Activated naive CD8-positive, alpha-beta T cell treated with anti-CD3 and anti-CD28 coated beads, Interleukin-2, amount 50 U/mL, for 16 hours (primary cell): ENCODE results near the gene TSPAN18.

ENCODE experiments used
- DNase-seq: peaks from one replicate; pipeline ENCODE4 v3.0.0-alpha.2; 2020; ENCODE audit warnings: low read depth, low spot score

The TSPAN18 gene

GRCh38 chr11:44916331-44916730 is 189.6 kb downstream of the TSPAN18 start:
- no peak for DNase-seq

GRCh38 chr11:44916801-44917385 is 190.1 kb downstream of the TSPAN18 start:
- DNase-seq: no peak

GRCh38 chr11:44917741-44918140 is 191.0 kb downstream of the TSPAN18 start:
- no peak for DNase-seq

- no peak for DNase-seq
These were observed 193.7 kb downstream of the TSPAN18 start for GRCh38 chr11:44920451-44920850.

GRCh38 chr11:44923115-44923514 is 196.4 kb downstream of the TSPAN18 start:
- no peak for DNase-seq

- DNase-seq: no peak
These were observed 197.0 kb downstream of the TSPAN18 start for GRCh38 chr11:44923806-44924205.

- DNase-seq: no peak
These were observed 199.3 kb downstream of the TSPAN18 start for GRCh38 chr11:44926036-44926435.

GRCh38 chr11:44927174-44927661 is 200.5 kb downstream of the TSPAN18 start:
- DNase-seq: peak; percentile 24

GRCh38 chr11:44928144-44928543 is 201.4 kb downstream of the TSPAN18 start:
- no peak for DNase-seq

- DNase-seq: no peak
These were observed 202.1 kb downstream of the TSPAN18 start for GRCh38 chr11:44928816-44929215.

- DNase-seq: no peak
These were observed 204.0 kb downstream of the TSPAN18 start for GRCh38 chr11:44930588-44931302.

- no peak for DNase-seq
These were observed 204.7 kb downstream of the TSPAN18 start for GRCh38 chr11:44931466-44931865.

GRCh38 chr11:44934110-44934509 is 207.3 kb downstream of the TSPAN18 start:
- no peak for DNase-seq

GRCh38 chr11:44934735-44935250 is 208.0 kb downstream of the TSPAN18 start:
- no peak for DNase-seq

- peak; percentile 69 for DNase-seq
These were observed 209.8 kb downstream of the TSPAN18 start for GRCh38 chr11:44936525-44936924.

- no peak for DNase-seq
These were observed 210.3 kb downstream of the TSPAN18 start for GRCh38 chr11:44936951-44937543.

GRCh38 chr11:44938066-44938691 is 211.4 kb downstream of the TSPAN18 start:
- DNase-seq: no peak

- DNase-seq: no peak
These were observed 213.1 kb downstream of the TSPAN18 start for GRCh38 chr11:44939673-44940395.

GRCh38 chr11:44940404-44940803 is 213.6 kb downstream of the TSPAN18 start:
- DNase-seq: no peak

- DNase-seq: no peak
These were observed 214.1 kb downstream of the TSPAN18 start for GRCh38 chr11:44940835-44941234.

- DNase-seq: no peak
These were observed 214.7 kb downstream of the TSPAN18 start for GRCh38 chr11:44941259-44942021.
